CD4-positive, alpha-beta T cell treated with Interleukin-17A for 1 hour (primary cell): ENCODE results near the gene CFAP74.

Source experiments
- DNase-seq: peaks from one replicate; pipeline ENCODE4 v3.0.0-alpha.2; 2020

The CFAP74 gene

DNA sequence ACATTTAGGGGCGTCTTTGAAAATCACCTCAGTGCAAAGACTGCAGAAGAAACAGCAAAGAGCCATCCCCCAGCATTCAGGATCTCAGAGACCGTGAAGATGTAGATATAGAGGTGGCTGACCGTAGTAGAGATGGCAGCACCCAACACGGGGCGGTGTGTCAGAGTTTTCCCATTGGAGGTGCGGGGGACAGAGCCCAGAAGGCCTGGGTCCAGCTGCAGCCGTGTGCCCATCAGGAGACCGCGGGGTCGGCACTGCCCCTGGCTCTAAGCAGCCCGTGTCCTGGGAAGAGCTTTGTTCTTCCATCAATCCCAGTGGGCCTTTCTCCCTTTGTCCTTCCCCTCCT is 16.7 kb upstream of the CFAP74 start:
- no peak for DNase-seq

DNA sequence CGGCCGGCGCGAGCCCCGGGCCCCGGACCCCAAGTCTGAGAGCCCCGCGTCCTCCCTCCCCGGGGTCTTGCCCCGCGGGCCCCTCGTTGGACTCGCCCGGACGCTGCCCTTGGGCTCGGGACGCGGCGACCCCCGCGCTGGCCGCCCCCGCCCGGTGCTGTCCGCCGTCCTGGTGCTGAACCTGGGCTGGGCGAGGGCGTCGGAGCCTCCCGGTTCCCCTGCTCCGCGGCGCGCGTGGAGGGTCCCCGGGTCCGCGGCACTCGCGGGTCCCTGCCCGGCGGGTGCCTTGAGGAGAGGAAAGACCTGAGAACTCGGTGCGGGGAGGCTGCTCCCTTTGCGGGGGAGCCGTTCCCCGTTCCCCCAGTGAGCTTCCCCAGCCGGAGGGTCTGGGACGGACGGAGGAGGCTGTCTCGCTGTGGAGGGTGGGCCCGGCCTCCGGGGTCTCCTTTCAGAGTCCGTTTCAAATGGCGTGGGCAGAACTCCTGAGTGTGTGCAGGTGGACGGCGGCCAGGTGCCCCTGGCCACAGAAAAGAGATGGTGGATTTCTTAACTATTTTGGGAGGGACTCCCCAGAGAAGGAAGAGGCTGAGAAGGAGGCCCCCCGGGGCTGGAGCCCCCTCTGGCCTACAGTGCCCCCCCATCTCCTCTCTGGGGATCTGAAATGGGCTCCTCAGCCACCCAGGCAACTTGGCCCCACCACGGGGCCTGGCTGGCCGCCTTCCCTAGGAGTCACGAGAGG is 16.2 kb upstream of the CFAP74 start:
- no peak for DNase-seq

DNA sequence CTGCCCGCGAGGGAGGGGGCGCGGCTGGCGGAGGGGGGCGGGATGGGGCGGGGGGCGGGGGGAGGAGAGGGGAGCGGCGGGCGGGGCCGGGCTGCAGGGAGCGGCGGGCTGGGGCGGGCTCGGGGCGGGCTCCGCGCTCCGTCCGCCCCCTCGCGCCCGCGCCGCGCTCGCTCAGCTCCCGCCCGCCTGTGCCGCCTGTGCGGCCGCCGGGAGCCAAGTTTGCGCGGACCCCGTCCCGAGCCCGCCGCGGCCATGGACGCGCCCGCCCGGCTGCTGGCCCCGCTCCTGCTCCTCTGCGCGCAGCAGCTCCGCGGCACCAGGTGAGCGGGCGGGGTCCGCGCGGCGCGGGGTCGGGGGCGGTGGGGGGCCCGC is 15.6 kb upstream of the CFAP74 start, which contains the start of gene GABRD:
Gene GABRD, plus strand, starts transcription at position 174 of the 372 bp plus-strand sequence. Its CDS starts 79 bp downstream, at position 253.
- DNase-seq: no peak

DNA sequence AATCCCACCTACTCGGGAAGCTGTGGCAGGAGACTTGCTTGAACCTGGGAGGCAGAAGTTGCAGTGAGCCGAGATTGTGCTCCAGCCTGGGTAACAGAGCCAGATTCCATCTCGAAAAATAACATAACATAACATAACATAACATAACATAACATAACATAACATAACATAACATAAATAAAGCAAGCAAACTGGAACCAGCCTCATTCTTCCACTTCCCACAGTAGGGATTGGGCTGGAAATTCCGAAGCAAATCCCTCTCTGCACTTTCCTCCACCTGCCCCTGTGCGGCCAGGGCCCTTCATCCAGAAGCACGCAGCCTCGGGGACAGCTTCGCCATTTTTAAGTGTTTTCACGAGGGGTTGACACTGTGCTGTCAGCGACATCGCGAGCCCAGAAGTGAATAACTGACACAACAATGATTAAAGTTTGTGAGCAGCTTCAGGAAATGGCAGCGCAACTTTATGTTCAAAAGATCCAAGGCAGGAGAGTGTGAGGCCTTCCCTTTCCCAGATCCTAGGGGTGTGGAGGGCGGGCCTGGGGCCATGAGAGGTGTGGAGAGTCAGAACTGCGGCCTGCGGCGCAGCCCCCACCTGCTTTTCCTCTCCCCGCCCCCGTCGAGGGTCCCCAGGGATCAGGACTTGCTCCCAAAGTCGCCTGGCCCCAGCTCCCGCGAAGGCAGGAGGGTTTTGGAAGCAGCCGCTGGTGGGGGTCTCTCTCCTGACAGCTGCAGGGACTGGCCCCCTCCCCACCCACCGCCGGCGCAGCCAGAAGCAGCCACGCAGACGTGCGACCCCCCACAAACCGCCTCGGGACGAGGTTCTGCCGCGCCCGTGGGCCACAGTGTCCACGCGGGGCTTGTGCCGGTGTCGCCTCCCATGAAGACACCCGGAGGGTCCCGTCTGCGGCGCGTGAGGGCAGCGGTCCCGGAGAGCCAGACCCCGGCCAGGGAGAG is 14.9 kb upstream of the CFAP74 start:
- DNase-seq: no peak

DNA sequence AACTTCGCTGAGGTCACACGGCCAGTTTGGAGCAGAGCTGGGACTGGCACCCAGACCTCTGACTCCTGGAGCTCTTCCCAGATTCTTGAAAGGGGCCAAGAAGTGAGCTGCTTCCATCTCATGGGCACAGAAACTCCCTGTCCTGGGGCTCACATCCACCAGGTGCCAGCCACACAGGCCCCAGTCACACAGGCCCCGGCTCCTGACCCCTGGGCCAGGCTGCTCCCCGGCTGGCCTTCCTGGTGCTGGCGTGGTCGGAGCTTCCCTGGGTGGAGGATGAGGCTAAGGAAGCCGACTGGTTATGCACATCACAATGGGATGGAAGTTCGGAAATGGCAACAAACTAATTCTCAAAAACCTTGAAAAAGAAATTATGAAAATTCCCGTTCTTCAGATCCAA is 12.5 kb upstream of the CFAP74 start:
- no peak for DNase-seq

DNA sequence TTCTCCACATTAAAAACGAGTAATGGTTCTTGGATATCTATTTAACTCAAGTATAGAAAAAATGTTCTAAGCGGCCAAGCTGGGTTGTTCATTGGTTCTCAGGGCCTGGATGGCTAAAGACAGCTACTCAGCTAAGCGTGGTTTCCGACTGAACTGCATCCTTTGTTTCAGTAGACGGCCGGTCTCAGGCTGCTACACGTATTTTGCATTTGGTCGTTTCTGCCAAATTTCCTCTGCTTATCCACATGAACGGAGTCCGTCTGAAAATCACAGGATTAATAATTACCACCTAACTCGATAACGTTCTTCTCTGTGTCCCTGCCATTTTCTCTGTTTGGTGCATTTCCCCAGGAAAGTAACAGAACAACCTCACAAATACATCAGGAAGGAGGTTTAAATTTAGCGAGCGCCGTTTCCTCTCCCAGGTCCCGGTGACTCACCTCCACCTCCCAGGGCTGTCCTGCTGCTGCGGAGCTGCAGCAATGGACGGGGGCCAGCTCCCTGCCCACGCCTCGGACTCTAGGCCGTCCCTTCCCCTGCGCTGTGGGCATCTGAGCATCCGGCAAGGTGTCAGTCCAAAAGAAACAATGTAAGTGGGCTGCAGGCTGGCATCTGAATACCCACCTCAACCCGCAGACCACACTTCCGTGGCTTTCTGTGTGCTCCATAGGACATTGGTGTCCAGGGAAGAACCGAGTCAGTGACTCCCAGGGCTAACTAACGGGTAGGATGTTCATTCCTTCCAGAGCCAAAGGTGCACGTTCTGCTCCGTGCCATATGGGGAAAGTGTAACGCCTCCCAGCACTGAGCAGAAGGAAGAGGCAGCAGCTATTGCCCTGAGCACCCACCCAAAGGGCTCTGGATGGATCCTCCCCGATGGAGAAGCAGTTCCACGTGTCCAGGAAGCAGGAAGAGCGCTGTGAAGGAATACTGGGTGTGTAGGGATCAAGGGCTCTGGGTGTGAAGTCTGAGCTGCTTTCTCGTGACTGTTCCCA is 11.5 kb upstream of the CFAP74 start:
- no peak for DNase-seq

DNA sequence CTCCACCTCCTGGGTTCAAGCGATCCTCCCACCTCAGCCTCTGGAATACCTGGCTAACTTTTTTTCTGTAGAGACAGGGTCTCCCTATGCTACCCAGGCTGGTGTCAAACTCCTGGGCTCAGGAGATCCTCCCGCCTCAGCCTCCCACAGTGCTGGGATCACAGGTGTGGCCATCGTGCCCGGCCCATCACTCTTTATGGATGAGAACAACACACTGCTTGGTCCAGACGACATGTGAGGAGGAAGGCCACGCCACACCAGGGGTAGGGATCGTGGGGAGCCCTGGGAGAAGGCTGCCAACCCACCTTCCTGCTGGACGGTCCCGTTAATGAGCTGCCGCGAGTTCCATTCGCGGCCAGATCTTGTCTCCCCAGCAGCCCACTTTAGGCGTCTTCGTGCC is 10.6 kb upstream of the CFAP74 start:
- DNase-seq: no peak

DNA sequence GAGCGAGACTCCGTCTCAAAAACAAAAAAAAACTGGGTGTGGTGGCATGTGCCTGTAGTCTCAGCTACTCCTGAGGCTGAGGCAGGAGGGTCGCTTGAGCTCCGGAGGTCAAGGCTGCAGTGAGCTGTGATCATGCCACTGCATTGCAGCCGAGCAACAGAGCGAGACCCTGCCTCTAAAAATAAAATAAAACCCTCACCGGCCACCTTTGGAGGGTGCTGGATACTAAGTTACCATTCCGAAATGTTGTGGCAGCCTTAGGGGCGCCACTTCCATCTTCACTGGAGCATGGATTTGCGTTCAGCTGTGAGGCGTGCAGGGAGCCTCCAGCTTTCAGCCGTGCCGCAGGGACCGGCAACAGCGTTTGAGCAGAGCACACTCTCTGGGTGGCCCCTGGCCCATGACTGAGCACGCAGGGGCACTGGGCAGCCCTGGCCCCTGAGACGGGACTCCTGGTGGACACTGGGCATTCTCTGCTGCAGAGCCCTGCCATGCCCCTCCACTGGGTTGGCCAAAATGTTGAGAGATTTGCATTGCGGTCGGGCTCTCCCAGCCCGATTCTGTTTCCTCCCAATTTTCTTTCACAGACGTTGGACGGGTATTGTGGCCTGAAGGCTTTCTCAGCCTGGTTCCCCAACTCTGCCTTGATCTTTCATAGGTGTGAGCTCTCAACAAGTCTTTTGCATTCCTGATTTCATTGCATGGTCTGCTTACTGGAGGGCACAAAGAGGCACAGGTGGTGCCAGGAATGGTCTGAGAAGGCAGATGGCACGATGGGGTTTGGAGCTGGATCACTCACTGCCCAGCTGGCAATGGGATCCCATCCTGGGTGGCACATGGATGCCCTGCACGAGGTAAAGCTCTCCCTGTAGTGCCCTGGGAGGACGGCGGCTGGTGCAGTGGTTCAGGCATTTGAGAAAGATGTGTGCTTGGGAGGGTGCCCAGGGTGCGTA is 5.8 kb upstream of the CFAP74 start:
- no peak for DNase-seq

DNA sequence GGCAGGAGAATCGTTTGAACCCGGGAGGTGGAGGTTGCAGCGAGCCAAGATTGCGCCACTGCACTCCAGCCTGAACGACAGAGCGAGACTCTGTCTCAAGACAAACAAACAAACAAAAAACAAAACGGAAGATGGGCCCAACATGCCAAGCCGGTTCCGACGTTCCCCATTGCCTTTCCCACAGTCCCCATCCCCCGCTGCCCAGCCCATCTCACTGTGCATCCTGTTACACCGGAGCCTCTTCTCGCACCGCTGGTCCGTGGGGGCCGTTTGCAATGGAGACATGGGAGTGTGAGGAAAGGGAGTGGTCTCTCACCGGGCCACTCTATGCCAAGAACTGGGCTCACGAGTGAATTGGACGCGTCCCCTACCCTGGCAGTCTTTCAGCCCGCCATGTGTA is 1.3 kb upstream of the CFAP74 start:
- DNase-seq: no peak

DNA sequence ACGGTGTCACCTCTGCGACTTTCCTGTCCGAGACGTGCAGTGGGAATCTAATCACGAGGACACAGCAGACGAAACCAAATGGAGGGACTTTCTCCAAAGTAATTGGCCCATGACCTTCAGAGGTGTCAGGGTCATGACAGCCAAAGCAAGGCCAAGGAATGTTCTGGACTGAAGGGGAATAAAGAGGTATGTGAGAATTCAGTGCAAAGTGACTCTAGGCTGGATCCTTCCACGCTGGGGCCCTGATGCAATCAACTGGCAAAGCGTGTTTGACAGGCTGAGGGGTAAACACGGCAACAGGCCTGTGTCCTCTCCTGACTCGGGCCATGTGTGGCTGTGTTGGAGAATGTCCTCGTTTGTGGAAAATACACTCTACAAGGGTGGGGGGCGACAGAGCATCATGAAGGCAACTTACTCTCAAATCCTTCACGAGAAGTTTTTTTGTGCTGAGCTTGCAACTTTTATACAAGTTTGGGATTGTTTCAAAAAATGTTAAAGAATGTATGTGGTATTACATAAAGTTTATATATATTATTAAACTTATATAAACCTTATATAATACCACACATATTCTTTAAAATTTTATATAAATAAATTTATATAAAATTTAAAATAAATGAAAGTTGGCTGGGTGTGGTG is 1.7 kb downstream of the CFAP74 start:
- DNase-seq: no peak

DNA sequence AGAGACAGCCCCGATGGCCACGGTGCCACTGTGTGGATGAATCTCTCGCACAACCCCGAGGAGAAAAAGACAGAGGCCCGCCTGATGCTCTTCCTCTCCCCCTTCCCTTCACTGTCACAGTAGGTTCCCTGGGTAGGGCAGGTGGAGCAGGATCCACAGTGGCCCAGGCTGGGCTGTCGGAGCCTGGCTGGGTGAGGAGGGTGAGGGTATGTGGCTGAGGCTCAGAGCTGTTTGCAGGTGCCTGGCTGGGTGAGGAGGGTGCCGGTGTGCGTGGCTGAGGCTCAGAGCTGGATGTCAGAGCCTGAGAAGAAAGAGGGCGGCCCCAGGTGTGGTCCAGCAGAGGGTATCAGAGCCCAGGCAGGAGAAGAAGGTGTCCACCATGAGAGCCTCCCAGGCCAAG is 2.7 kb downstream of the CFAP74 start:
- no peak for DNase-seq

DNA sequence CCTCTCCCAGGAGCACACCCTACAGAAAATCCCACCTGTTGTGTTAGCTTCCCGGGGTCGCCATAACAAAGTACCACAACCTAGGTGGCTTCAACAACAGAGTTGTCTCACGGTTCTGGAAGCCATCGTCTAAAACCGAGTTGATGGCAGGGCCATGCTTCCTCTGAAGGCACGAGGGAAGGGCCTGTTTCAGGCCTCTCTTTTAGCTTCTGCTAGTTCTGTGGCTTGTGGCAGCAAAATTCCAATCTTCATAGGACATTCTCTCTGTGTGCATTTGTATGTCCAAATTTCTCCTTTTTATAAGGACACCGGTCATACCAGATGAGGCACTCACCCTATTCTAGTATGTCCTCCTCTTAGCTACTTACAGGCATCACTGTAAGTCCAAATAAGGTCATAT is 3.2 kb downstream of the CFAP74 start:
- no peak for DNase-seq

DNA sequence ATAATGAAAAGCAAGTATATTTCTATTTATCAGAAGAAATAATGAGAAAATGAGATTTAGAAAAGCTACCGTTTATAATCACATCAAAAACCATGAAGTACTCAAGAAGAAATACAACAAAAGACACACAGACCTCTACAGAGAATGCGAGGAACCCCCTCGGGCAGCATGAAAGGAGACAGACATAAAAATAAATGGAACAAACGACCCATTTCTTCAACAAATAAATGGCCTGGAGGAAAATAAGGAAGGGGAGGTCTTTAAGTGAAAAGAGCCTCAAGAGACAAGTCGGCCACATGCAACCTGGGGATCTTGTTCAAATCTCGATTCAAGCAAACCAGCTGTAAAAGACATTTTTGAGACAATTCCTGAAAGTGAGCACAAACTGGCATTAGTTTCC is 6.0 kb downstream of the CFAP74 start:
- DNase-seq: no peak

DNA sequence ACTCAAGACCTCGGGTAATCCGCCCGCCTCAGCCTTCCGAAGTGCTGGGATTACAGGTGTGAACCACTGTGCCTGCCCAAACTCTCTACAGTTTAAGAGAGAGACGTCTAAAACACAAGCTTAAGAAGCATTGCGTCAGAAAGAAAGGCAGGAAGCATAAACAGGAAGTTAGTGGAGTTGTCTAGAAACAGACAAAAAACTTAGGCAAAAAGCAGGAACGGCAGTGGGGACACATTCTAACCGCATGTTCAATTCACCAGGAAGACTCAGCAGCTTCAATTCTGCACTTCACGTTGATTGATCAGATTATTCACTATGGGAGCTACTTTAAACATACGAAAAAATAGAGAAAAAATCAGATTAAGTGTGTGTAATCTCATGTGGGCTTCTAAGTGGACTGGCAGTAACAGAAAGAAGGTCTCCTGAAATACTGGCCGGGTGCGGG is 7.4 kb downstream of the CFAP74 start:
- DNase-seq: peak; percentile 2

DNA sequence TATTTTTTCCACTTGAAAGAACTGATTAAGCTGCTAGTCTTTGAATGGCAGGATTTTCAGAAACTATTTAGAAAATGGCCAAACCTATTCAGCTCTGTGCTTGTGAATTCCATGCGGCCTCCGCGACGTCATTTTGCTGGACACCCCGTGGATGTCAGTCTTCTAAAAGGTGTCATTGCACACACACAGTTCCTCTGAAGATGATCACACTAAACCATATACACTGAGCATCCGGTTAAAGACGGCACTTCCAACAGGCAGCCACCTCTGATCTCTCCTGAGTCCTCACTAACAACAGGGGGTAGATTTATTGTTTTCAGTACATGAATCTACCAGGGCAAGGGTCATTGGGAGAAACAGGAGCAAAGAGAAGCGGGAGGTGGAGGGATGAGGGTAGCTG is 9.1 kb downstream of the CFAP74 start:
- DNase-seq: no peak

DNA sequence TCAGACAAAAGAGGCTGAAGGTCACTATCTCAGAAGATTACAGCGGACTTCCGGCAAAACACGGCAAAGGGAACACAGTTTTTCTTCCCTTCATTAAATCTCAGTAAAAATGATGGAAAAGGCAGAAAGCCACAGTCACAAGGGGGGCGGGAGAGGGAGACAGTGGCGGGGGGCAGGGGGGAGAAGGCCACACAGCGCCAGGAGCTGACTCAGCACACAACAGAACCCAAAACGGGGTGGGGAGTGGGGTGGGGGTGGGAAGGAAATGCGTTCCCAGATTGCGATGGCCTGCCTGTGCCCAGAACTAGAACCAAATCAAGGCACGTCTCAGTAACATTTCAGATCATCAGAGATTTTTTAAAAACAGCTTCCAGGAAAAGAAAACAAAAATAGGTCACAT is 13.4 kb downstream of the CFAP74 start:
- no peak for DNase-seq

DNA sequence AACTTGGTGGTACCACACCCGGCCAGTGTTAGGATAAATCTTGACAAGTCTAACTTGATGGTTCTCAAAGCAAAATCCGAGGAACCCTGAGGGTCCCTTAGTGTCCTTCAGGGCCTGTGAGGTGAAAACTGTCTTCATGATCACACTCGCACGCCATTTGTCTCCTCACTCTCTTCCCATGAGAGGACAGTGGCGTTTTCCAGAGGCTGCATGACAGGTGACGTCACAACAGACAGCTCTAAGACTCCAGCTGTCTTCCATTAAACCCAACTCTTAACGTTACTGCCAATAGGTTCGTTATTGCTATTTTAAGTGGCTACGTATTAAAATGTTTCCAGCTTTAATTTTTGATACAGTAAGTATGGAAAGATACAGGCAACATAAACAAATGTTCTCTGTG is 13.8 kb downstream of the CFAP74 start:
- no peak for DNase-seq

DNA sequence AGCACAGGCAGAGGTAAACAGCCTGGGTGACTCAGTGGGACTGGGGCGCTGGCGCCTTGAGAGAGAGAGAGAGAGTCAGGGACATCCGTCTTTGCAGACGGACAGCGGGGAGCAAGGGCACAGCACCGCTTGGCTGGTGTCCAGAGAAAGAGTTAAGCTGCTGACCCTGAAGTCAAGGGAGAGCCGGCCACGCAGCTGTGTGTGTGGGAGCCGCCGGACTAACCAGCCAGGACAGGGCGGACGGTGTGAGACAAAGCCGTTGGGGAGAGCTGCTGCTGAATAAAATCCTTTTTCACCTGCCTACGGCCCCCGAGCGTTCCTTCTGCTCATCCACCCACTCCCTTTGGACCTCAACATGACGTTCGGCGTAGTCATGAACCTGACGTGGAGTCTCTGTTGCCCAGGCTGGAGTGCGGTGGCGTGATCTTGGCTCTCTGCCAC is 14.5 kb downstream of the CFAP74 start:
- DNase-seq: no peak

DNA sequence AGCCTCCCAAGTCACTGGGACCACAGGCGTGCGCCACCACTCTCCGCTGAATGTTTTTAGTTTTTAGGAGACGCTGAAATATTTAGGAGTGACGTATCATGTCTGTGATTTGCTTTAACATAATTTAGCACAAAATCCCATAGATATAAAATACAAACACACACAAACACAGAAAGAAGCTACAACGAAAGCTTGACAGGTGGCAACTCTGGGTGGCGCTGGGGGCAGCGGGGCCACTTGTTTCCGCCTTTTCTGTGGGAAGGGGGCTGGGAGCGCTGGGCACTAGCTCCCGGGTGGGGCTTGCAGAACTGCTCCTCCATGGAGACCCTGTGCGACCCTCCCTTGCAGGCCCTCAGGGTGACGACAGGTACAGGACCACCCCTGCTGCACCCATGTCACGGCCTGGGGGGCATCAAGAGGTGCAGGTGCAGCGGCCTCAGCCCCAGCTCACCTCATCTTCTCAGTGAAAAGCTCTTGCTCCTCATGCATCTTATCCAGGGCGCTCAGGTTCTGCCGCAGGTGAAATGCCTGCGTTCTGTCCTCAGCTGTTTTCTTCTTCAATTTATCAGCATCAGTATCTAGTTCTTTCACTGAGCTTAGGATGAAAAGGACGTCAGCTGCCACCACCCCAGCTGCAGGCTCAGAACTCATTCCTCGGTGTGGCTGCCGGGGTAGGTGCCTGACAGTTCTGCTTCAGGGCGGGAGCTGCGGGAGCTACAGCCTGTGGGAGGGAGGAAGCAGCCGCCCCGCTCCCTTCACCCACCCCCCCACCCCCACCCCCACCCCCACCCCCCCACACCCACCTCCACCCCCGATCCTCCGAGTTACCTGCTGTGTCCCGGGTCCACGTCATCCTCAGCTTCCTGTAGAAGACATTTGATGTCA is 15.3 kb downstream of the CFAP74 start:
- DNase-seq: no peak

DNA sequence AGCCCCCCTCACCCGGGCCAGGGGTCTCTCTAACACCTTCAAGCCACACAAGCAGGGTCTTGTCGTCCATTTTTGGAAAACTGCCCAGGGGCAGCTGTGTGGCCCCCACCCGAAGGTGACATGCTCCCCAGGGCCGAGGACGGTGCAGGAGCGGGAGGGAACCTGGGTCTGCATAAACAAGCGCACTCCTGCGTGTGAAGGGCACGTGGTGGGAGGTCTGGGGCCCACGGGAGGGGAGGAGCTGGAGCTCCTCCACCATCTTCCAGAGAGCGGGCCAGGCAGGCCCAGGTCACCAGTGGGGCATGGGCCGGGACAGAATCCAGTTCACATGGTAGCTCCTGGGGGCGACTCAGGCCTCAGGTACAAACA is 16.5 kb downstream of the CFAP74 start:
- no peak for DNase-seq
